HepG2 (cell line): ENCODE data around the gene PNLIP. TPM values are rescaled to one million over a fixed set of nuclear protein-coding genes. Genes with fewer than 3 reads are reported as not detected.

Experiments used
- ATAC-seq: fragments of 200-7000 bp; cut with Tn5 transposase; 3 replicates; pipeline ENCODE4 v1.9.1; 2020; ENCODE audit warnings: mild to moderate bottlenecking, moderate library complexity
- BruUV-seq: library from RNA; stranded (reverse); fragments of 400-500 nt; replicated peaks from 2 replicates; lab custom pipeline; 2021; lab: Mats Ljungman, UMichigan
- CTCF ChIA-PET: fragments of 300-600 bp; formaldehyde crosslinking; extraction: SDS; loops from one replicate; lab custom pipeline; 2021; ENCODE audit warnings: low total read pairs, inconsistent platforms, low intra/inter-chr PET ratio; lab: Yijun Ruan, JAX
- POLR2A ChIA-PET: fragments of 350-600 bp; sonication (Branson Sonifier 250); formaldehyde crosslinking; loops from one replicate; lab custom pipeline; 2020; ENCODE audit warnings: antibody characterized with exemption, inconsistent platforms; lab: Yijun Ruan, JAX
- DNase-seq: peaks from one replicate; pipeline ENCODE4 v3.0.0-alpha.2; 2015; ENCODE audit warnings: low spot score
- FAIRE-seq: peaks from 3 replicates; lab custom pipeline; 2011; peaks lifted over from hg19 to GRCh38; lab: Jason Lieb, UNC
- H2AFZ ChIP-seq: one replicate; pipeline ENCODE4 v1.6.1; 2011; ENCODE audit warnings: low read length, inconsistent platforms
- H3K27ac ChIP-seq: fragments of 300-600 bp; 3 replicates; pipeline ENCODE4 v1.8.0; 2011; ENCODE audit warnings: mixed run types, mild to moderate bottlenecking, mixed read lengths, low read length, inconsistent platforms; ENCODE audit not compliant: insufficient read depth; ENCODE audit errors: extremely low read length
- H3K27me3 ChIP-seq, 2 experiments: fragments of 200-600 bp in 1 of 2; 2 replicates in 1 of 2; 3 replicates in 1 of 2; pipeline versions ENCODE4 v1.6.0 to v1.8.0; 2011; ENCODE audit warnings: low read length in 2 of 2, mild to moderate bottlenecking in 2 of 2, moderate library complexity in 2 of 2, inconsistent platforms in 1 of 2; ENCODE audit not compliant: insufficient read depth in 2 of 2, control insufficient read depth in 1 of 2
- H3K36me3 ChIP-seq, 2 experiments: fragments of 200-600 bp in 1 of 2; replicated peaks in 1 of 2; 2 replicates in 1 of 2; 3 replicates in 1 of 2; pipeline versions ENCODE4 v1.5.1 to v1.8.0; 2011; ENCODE audit warnings: low read length in 2 of 2, inconsistent platforms in 1 of 2; ENCODE audit not compliant: insufficient read depth in 2 of 2, control insufficient read depth in 1 of 2
- H3K4me1 ChIP-seq: 2 replicates; pipeline ENCODE4 v1.5.1; 2012; ENCODE audit warnings: low read length, inconsistent platforms; ENCODE audit not compliant: insufficient read depth
- H3K4me2 ChIP-seq: 2 replicates; pipeline ENCODE4 v1.6.0; 2011; ENCODE audit warnings: low read depth, low read length, inconsistent platforms
- H3K4me3 ChIP-seq, 3 experiments: fragments of 200-600 bp in 1 of 3; sonication (generic), shearing (Covaris generic) in 1 of 3; replicated peaks in 1 of 3; 2 replicates each; pipeline ENCODE4 v1.5.1; 2011 to 2016; ENCODE audit warnings: low read length in 3 of 3, inconsistent platforms in 2 of 3, low read depth in 2 of 3, mild to moderate bottlenecking in 2 of 3, control low read depth in 1 of 3, mixed read lengths in 1 of 3; ENCODE audit not compliant: insufficient read depth in 1 of 3
- H3K79me2 ChIP-seq: one replicate; pipeline ENCODE4 v1.6.1; 2011; ENCODE audit warnings: low read length, inconsistent platforms; ENCODE audit not compliant: insufficient read depth
- H3K9ac ChIP-seq: 2 replicates; pipeline ENCODE4 v1.6.0; 2011; ENCODE audit warnings: mild to moderate bottlenecking, low read depth, low read length, inconsistent platforms; ENCODE audit not compliant: insufficient read depth
- H3K9me3 ChIP-seq: 2 replicates; pipeline ENCODE4 v1.5.1; 2012; ENCODE audit warnings: mild to moderate bottlenecking, low read length
- H4K20me1 ChIP-seq: 2 replicates; pipeline ENCODE4 v1.6.0; 2011; ENCODE audit warnings: inconsistent platforms, mild to moderate bottlenecking, low read length, moderate library complexity; ENCODE audit not compliant: insufficient read depth
- GATA4 ChIP-seq: sonication (generic); IDR thresholded peaks from 2 replicates; pipeline ENCODE4 v1.6.1; 2016; ENCODE audit warnings: antibody characterized with exemption, low read depth, borderline replicate concordance
- KLF15 ChIP-seq: sonication (generic); formaldehyde crosslinking; IDR thresholded peaks from 2 replicates; pipeline ENCODE4 v1.8.1; 2023; ENCODE audit warnings: borderline replicate concordance, mild to moderate bottlenecking, inconsistent platforms, missing genetic modification reagents, mixed read lengths
- POGZ ChIP-seq: sonication (generic); formaldehyde crosslinking; IDR thresholded peaks from 2 replicates; pipeline ENCODE4 v1.4.0; 2020; ENCODE audit warnings: mild to moderate bottlenecking, missing genetic modification reagents
- TRIM24 ChIP-seq: sonication (generic); formaldehyde crosslinking; IDR thresholded peaks from 2 replicates; pipeline ENCODE4 v1.8.0; 2022; ENCODE audit warnings: mild to moderate bottlenecking, missing genetic modification reagents
- ZNF296 ChIP-seq: sonication (generic); formaldehyde crosslinking; conservative IDR thresholded peaks from 2 replicates; pipeline ENCODE4 v1.5.0; 2020; ENCODE audit warnings: mild to moderate bottlenecking, missing genetic modification reagents
- ZNF678 ChIP-seq: sonication (generic); formaldehyde crosslinking; IDR thresholded peaks from 2 replicates; pipeline ENCODE4 v1.4.0; 2020; ENCODE audit warnings: mild to moderate bottlenecking, missing genetic modification reagents
- WGBS: methylation state at CpG from one replicate; pipeline ENCODE4 v1.1.6; 2017; ENCODE audit warnings: low lambda C conversion rate; 5-methylcytosine and 5-hydroxymethylcytosine counted together
- in situ Hi-C: cut with HindIII; loops from 2 replicates; pipeline ENCODE4 v1.10.0; 2017; ENCODE audit warnings: low pct_unique_long_range_greater_than_20kb; ENCODE audit not compliant: extremely low pct_ligation_motif_present
- intact Hi-C: fragments of 100-400 bp; cut with micrococcal nuclease; formaldehyde crosslinking; loops from one replicate; pipeline ENCODE4 v1.10.0; 2022; ENCODE audit not compliant: unreplicated experiment
- polyA plus RNA-seq, 8 experiments: library from polyadenylated mRNA; depleted of rRNA in 3 of 8; stranded (reverse) in 7 of 8; unstranded in 1 of 8; fragments of >200 nt; fragmentation: Illumina TruSeq in 4 of 8; extraction: Trizol in 4 of 8; gene quantifications; 2 replicates each; pipeline versions ENCODE4 v1.2.1 to v1.2.3, GENCODE V29; 2011 to 2016; ENCODE audit warnings: low read depth in 4 of 8, missing spikeins in 1 of 8, mixed read lengths in 1 of 8; ENCODE audit not compliant: insufficient read depth in 1 of 8
- total RNA-seq, 5 experiments: library from RNA; depleted of rRNA; stranded (reverse); fragments of >200 nt; fragmentation: Illumina TruSeq; extraction: Trizol; gene quantifications; 2 replicates each; pipeline ENCODE4 v1.2.3, GENCODE V29; 2016; ENCODE audit warnings: low read depth in 1 of 5
- TF ChIP-seq, protein P1 (sequence below): fragments of 450-650 bp; IDR thresholded peaks from 2 replicates; pipeline ENCODE4 v1.6.1; 2016

PNLIP gene
- total and polyA plus RNA-seq, 2 of the 13 experiments (the other 11 are each of a cell fraction or from before 2014, with no cell fraction given) = not detected

DNA sequence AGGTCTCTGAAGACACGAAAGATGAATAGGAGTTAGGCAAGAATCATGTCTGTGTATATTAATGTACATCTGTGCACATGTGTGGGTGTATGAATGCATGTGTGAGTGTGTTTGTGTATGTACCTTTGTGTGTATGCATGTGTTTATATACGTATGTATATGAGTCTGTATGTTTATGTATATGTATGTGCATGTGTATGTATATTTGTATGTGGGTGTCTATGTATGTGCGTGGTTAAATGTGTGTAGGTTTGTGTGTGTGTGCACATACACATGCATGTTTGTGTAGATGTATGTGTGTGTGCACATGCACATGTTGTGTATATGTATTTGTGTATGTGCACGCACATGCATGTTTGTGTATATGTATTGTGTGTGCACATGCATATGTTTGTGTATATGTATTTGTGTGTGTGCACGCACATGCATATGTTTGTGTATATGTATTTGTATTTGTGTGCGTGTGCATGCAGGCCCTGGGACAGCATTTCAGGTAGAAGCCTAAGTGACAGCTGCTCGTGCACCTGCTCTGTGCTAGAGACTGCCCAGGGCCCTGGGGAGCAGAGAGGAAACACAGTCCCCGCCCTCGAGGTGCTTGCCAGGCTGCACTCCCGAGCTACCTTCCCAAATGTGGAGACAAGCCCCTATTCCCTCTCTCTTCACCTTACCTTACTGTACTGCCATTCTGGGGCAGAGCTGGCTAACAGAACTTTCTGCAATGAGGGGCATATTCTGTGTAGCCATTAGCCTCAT lies 57.1 kb downstream of the PNLIP start:
- in situ Hi-C loops = no loop called here
- Histone ChIP-seq H3K36me3 (no peaks in the 10 kb centered on the region), H3K9ac (no peak overlapping the region), H3K27ac (no peak overlapping the region), H3K9me3 (no peaks in the 10 kb centered on the region), H3K4me2 (no peak overlapping the region), H2AFZ (no peak overlapping the region), H3K79me2 (no peaks in the 10 kb centered on the region), H3K4me1 (no peaks in the 10 kb centered on the region), H3K27me3 (peaks cover 1 to 15% of the 10 kb centered on the region in 2 experiments; a peak in 3 of 5 replicates), H3K4me3 (no peak overlapping the region), H4K20me1 (no peaks in the 10 kb centered on the region)
- 22% methylated on average over 10 of the region's 10 CpGs for WGBS
- POLR2A ChIA-PET = no interaction called here
- intact Hi-C loops = no loop called here
- no peak for FAIRE-seq
- DNase-seq = no peak
- CTCF ChIA-PET = no interaction called here
- no TSS peak for BruUV-seq
- TF ChIP-seq TRIM24 (CRISPR knock-in tag) (no peak), ZNF678 (CRISPR knock-in tag) (no peak), KLF15 (no peak), GATA4 (no peak), POGZ (no peak), ZNF296 (CRISPR knock-in tag) (no peak)
- TF ChIP-seq, protein P1, sequence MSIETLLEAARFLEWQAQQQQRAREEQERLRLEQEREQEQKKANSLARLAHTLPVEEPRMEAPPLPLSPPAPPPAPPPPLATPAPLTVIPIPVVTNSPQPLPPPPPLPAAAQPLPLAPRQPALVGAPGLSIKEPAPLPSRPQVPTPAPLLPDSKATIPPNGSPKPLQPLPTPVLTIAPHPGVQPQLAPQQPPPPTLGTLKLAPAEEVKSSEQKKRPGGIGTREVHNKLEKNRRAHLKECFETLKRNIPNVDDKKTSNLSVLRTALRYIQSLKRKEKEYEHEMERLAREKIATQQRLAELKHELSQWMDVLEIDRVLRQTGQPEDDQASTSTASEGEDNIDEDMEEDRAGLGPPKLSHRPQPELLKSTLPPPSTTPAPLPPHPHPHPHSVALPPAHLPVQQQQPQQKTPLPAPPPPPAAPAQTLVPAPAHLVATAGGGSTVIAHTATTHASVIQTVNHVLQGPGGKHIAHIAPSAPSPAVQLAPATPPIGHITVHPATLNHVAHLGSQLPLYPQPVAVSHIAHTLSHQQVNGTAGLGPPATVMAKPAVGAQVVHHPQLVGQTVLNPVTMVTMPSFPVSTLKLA = peak; percentile 84
- no peak for ATAC-seq
